PFSK-1 (cell line): ENCODE results near the gene TMEM117.

Experiments used
- FOXP2 ChIP-seq: optimal IDR thresholded peaks from 2 replicates; pipeline ENCODE3; 2011; ENCODE audit warnings: borderline replicate concordance, control low read depth, inconsistent platforms; ENCODE audit not compliant: insufficient read depth; ENCODE audit errors: extremely low read length, extremely low read depth
- POLR2AphosphoS5 ChIP-seq: IDR thresholded peaks from 2 replicates; pipeline ENCODE4 v1.6.1; 2012; ENCODE audit warnings: low read depth, mild to moderate bottlenecking, control low read depth, low read length, moderate library complexity
- REST ChIP-seq, 2 experiments: IDR thresholded peaks; 2 replicates each; pipeline versions ENCODE4 v1.6.1 to v1.8.0; 2011 to 2012; ENCODE audit warnings: low read depth in 2 of 2, low read length in 2 of 2, control low read depth in 1 of 2, inconsistent platforms in 1 of 2, mild to moderate bottlenecking in 1 of 2, moderate library complexity in 1 of 2; ENCODE audit not compliant: insufficient read depth in 1 of 2
- SIN3A ChIP-seq: IDR thresholded peaks from 2 replicates; pipeline ENCODE4 v1.6.1; 2012; ENCODE audit warnings: mild to moderate bottlenecking, low read length, moderate library complexity, borderline replicate concordance; ENCODE audit not compliant: insufficient read depth
- TAF1 ChIP-seq: IDR thresholded peaks from 2 replicates; pipeline ENCODE4 v1.6.1; 2012; ENCODE audit warnings: low read length, control low read depth, borderline replicate concordance; ENCODE audit not compliant: insufficient read depth

The TMEM117 gene

GRCh38 chr12:43969882-43970281 is 134.0 kb downstream of the TMEM117 start:
- TF ChIP-seq POLR2AphosphoS5 = no peak
- TF ChIP-seq TAF1 = no peak
- no peak for TF ChIP-seq FOXP2
- no peak for TF ChIP-seq REST (IDR thresholded peaks at IDR 0.05; ENCODE audit: insufficient read depth in 1 of 2, low read depth in 2 of 2, low read length in 2 of 2)
- TF ChIP-seq SIN3A = no peak

- TF ChIP-seq REST (IDR thresholded peaks at IDR 0.05; ENCODE audit: insufficient read depth in 1 of 2, low read depth in 2 of 2, low read length in 2 of 2) (no peak), SIN3A (no peak), FOXP2 (no peak), POLR2AphosphoS5 (no peak), TAF1 (no peak)
Measured at GRCh38 chr12:43973385-43973784, 137.5 kb downstream of the TMEM117 start.

DNA sequence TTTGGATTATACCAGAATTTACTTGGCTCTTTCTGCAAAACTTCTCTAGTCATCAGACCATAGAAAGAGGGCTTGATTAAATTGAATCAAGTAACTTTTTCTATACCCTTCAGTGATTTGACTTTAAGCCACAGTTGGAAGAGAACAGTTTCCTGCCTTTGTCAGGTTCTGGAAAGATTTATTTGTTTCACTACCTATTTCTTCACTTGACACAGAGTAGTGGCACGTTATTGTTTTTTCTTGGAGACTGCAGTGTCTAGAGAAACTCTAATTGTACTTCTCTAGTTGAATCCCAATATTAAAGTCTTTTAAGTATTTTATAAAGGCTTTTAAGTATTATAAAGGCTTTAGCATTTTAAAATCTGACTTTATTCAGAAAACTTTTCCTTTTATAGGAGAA is 138.1 kb downstream of the TMEM117 start:
- TF ChIP-seq POLR2AphosphoS5 (no peak), REST (IDR thresholded peaks at IDR 0.05; ENCODE audit: insufficient read depth in 1 of 2, low read depth in 2 of 2, low read length in 2 of 2) (no peak), FOXP2 (no peak), SIN3A (no peak), TAF1 (no peak)

DNA sequence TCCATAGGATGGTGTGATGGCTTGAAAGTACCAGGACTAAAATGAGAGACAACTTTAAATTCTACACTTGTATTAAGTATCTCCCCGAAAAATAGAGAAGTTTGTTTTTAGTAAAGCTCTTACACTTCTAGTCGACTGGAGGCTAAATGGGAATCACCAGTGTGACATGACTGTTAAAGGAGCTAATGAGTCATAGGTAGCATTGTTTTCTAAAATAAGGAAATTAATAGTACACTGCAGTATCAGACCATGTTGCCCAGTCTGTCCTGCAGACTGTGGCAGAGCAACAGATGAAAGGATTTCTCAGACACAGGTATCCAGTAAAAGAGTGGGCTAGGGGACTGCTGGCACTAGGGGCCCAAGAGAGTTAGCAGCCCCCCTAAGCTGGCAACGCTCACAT is 140.1 kb downstream of the TMEM117 start:
- TF ChIP-seq SIN3A (no peak), FOXP2 (no peak), REST (IDR thresholded peaks at IDR 0.05; ENCODE audit: insufficient read depth in 1 of 2, low read depth in 2 of 2, low read length in 2 of 2) (no peak), TAF1 (no peak), POLR2AphosphoS5 (no peak)

GRCh38 chr12:43978556-43978955 is 142.7 kb downstream of the TMEM117 start:
- TF ChIP-seq POLR2AphosphoS5 (no peak), REST (IDR thresholded peaks at IDR 0.05; ENCODE audit: insufficient read depth in 1 of 2, low read depth in 2 of 2, low read length in 2 of 2) (no peak), FOXP2 (no peak), SIN3A (no peak), TAF1 (no peak)
